Endometrium (tissue), 2 donors: ENCODE measurements around the gene SLF1.

Experiments used
- FAIRE-seq: peaks from 2 replicates; lab custom pipeline; 2012; peaks lifted over from hg19 to GRCh38; lab: Jason Lieb, UNC
- donor health status: control.
- donor health status: control.

SLF1 gene

GRCh38 chr5:94661086-94661485 lies 42.6 kb downstream of the SLF1 start:
- no peak for FAIRE-seq

- no peak for FAIRE-seq
Observed at GRCh38 chr5:94667937-94668336, 49.5 kb downstream of the SLF1 start.

- FAIRE-seq = no peak
Observed at GRCh38 chr5:94670726-94671125, 52.3 kb downstream of the SLF1 start.

- no peak for FAIRE-seq
Observed at GRCh38 chr5:94672746-94673145, 54.3 kb downstream of the SLF1 start.

- peak; percentile 18 for FAIRE-seq
Observed at GRCh38 chr5:94674490-94675382, 56.3 kb downstream of the SLF1 start.

GRCh38 chr5:94675965-94676618 lies 57.6 kb downstream of the SLF1 start:
- FAIRE-seq = no peak

GRCh38 chr5:94682814-94683520 lies 64.5 kb downstream of the SLF1 start:
- peak; percentile 23 for FAIRE-seq

GRCh38 chr5:94689908-94690307 lies 71.4 kb downstream of the SLF1 start:
- no peak for FAIRE-seq

- no peak for FAIRE-seq
Observed at GRCh38 chr5:94690778-94691177, 72.3 kb downstream of the SLF1 start.

- FAIRE-seq = no peak
Observed at GRCh38 chr5:94691291-94691690, 72.8 kb downstream of the SLF1 start.

GRCh38 chr5:94691949-94692348 lies 73.5 kb downstream of the SLF1 start:
- FAIRE-seq = no peak

GRCh38 chr5:94692581-94692980 lies 74.1 kb downstream of the SLF1 start:
- FAIRE-seq = no peak

GRCh38 chr5:94693043-94693822 lies 74.8 kb downstream of the SLF1 start:
- FAIRE-seq = peak; percentile 88

GRCh38 chr5:94693845-94694370 lies 75.4 kb downstream of the SLF1 start:
- FAIRE-seq = no peak

GRCh38 chr5:94694671-94695070 lies 76.2 kb downstream of the SLF1 start:
- no peak for FAIRE-seq

- no peak for FAIRE-seq
Observed at GRCh38 chr5:94698197-94698596, 79.7 kb downstream of the SLF1 start.

GRCh38 chr5:94699562-94699961 lies 81.1 kb downstream of the SLF1 start:
- peak; percentile 29 for FAIRE-seq

- no peak for FAIRE-seq
Observed at GRCh38 chr5:94700592-94700991, 82.1 kb downstream of the SLF1 start.

GRCh38 chr5:94702729-94703128 lies 84.3 kb downstream of the SLF1 start:
- FAIRE-seq = no peak

- FAIRE-seq = no peak
Observed at GRCh38 chr5:94705427-94705826, 87.0 kb downstream of the SLF1 start.

GRCh38 chr5:94707359-94707758 lies 88.9 kb downstream of the SLF1 start:
- no peak for FAIRE-seq

- no peak for FAIRE-seq
Observed at GRCh38 chr5:94709277-94709676, 90.8 kb downstream of the SLF1 start.
